Measurements from ENCODE around the gene RFFL. TPM values are rescaled to one million over a fixed set of nuclear protein-coding genes. Genes with fewer than 3 reads are reported as not detected.
A peak's percentile ranks its signal among the peaks of the same experiment; 100 is the strongest.
"Not testable (repeated sequence)": the region's sequence is repeated elsewhere in the genome, so short reads cannot be mapped to it uniquely, and the experiment has no call there.

The RFFL gene
- total RNA-seq, 1 experiment from 2014 or later: 37.7 TPM

DNA sequence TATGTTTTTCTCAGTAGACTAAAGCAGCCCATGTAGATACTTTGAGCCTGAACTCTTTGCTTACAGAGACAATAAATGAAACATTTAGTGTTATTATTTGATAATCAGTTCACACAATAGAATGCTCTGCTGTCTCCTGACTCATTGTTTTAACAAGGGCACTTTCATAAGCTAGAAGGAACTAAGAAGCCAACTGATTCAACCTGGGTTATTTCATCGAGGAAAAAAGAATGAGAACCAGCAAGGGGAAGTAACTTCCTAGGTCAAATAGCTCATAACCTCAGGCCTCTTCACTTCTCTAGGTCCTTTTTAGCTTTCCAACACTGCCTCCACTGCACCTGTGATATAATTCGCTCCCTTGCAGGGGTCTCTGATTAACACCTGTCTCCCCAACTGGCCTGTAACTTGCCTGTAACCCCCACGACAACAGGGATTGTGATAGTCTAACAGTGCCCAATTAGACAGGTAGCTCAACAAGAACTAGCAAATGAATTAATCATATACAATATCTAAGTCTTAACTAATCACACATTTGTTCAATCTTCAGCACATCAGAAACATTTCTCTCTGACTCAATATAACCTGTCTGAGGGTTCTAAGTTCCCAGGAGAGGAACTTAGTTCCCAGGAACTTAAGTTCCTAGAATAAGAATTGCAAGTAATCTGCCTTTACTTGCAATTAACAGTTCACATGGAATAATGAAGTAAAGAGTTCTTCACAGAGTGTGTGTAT lies 34.8 kb downstream of the RFFL start:
- POLR2A ChIA-PET (ENCODE audit: unreplicated experiment): interaction anchor here (0.6 kb wide), 1 partner anchor 12 kb away, joined by 3 read pairs; no protein-coding TSS in a partner anchor

DNA sequence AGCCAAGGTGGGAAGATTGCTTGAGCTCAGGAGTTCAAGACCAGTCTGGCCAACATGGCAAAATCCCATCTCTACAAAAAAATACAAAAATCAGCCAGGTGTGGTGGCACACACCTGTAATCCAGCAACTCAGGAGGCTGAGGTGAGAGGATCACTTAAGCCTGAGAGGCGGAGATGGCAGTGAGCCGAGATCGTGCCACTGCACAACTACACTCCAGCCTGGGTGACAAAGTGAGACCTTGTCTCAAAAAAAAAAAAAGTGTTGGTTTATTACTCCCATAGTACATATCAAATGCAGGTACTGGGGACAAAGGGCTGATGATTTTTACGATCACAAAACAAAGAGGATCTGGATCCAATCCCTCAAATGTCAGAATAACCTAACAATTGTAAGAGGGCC lies 35.4 kb downstream of the RFFL start:
- DNase-seq; H3K36me3 ChIP-seq (ENCODE audit: low read depth, low read length); H3K9ac ChIP-seq (ENCODE audit: low read length); ATAC-seq; H2AFZ ChIP-seq (ENCODE audit: low read length); H3F3A ChIP-seq (ENCODE audit: low read length, unreplicated experiment); H3K9me2 ChIP-seq (replicated peaks; ENCODE audit: low read length); H3K4me2 ChIP-seq (ENCODE audit: low read length); BruUV-seq (replicated peaks); POLR2A ChIA-PET (ENCODE audit: unreplicated experiment); H3K9me3 ChIP-seq (ENCODE audit: low read length); H3K27me3 ChIP-seq (ENCODE audit: low read length); CTCF ChIA-PET; H4K20me1 ChIP-seq (ENCODE audit: low read length); H3K4me3 ChIP-seq (ENCODE audit: low read length): not testable (repeated sequence)
- H3K79me2 ChIP-seq (ENCODE audit: low read length): 0 out of 2 replicates have a peak, but pooled peaks cover 18% of the 10 kb centered on the region
- peak overlapping the region; percentile 23; the same call in 1 of the 2 replicates for H3K27ac ChIP-seq (ENCODE audit: low read length)
- peaks cover 36% of the 10 kb centered on the region for H3K4me1 ChIP-seq (ENCODE audit: insufficient read depth, low read length)
- intact Hi-C loops (cut with micrococcal nuclease): loop anchor here (2.0 kb wide), 1 partner anchor 35 kb away; the partner anchor contains the start of gene RFFL

More for the DNA sequence above, 34.8 kb downstream of the RFFL start:
- Histone ChIP-seq H3K9ac (ENCODE audit: low read length) (no peak overlapping the region), H3K9me2 (replicated peaks; ENCODE audit: low read length) (no peaks in the 10 kb centered on the region), H3K79me2 (ENCODE audit: low read length) (0 out of 2 replicates have a peak, but pooled peaks cover 18% of the 10 kb centered on the region), H3K4me3 (ENCODE audit: low read length) (no peak overlapping the region), H2AFZ (ENCODE audit: low read length) (no peak overlapping the region), H4K20me1 (ENCODE audit: low read length) (no peaks in the 10 kb centered on the region), H3K36me3 (ENCODE audit: low read depth, low read length) (peaks cover 10% of the 10 kb centered on the region; the same call in 1 of the 2 replicates), H3K27me3 (ENCODE audit: low read length) (no peaks in the 10 kb centered on the region), H3K4me1 (ENCODE audit: insufficient read depth, low read length) (peaks cover 30% of the 10 kb centered on the region), H3K27ac (ENCODE audit: low read length) (peak overlapping the region; percentile 24; the same call in 1 of the 2 replicates), H3K4me2 (ENCODE audit: low read length) (0 out of 2 replicates have a peak overlapping the region, but pooled peaks have one; percentile 0), H3K9me3 (ENCODE audit: low read length) (no peaks in the 10 kb centered on the region), H3F3A (ENCODE audit: low read length, unreplicated experiment) (no peaks in the 10 kb centered on the region)
- ATAC-seq: peak; percentile 82
- TF ChIP-seq, protein P1, sequence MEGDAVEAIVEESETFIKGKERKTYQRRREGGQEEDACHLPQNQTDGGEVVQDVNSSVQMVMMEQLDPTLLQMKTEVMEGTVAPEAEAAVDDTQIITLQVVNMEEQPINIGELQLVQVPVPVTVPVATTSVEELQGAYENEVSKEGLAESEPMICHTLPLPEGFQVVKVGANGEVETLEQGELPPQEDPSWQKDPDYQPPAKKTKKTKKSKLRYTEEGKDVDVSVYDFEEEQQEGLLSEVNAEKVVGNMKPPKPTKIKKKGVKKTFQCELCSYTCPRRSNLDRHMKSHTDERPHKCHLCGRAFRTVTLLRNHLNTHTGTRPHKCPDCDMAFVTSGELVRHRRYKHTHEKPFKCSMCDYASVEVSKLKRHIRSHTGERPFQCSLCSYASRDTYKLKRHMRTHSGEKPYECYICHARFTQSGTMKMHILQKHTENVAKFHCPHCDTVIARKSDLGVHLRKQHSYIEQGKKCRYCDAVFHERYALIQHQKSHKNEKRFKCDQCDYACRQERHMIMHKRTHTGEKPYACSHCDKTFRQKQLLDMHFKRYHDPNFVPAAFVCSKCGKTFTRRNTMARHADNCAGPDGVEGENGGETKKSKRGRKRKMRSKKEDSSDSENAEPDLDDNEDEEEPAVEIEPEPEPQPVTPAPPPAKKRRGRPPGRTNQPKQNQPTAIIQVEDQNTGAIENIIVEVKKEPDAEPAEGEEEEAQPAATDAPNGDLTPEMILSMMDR (conservative IDR thresholded peaks at IDR 0.05; ENCODE audit: low read depth, low read length): no peak
- no peak for TF ChIP-seq EZH2phosphoT487 (IDR thresholded peaks at IDR 0.05; ENCODE audit: borderline replicate concordance, low read length)
- no peak for TF ChIP-seq EZH2 (IDR thresholded peaks at IDR 0.05; ENCODE audit: low read length, unreplicated experiment)
- peak; percentile 39 for DNase-seq
- intact Hi-C loops (cut with micrococcal nuclease): loop anchor here (2.0 kb wide), 1 partner anchor 34 kb away; the partner anchor contains the start of gene RFFL
- no TSS peak for BruUV-seq (replicated peaks)
- CTCF ChIA-PET: interaction anchor here (0.8 kb wide), 1 partner anchor 61 kb away, joined by 3 read pairs; no protein-coding TSS in a partner anchor

DNA sequence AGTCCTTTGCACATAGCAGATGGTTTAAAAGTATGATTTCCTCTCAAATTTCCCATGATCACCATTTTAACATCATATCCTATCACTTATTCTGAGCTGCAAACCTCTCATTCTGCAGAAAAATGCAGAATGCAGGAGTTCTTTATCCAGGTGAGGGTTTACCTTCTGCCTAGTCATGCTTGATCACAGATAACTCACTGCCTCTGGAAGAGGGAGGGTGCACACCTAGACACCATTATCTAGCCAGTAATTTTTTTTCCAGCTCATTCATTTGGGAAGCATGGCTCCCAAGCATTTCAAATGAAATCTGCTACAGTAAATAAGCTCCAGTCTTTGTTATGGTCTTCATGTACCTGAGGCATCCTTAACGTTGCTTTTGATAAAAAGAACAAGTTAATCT lies 38.0 kb downstream of the RFFL start:
- H3K9ac ChIP-seq (ENCODE audit: low read length): no peak overlapping the region
- peaks cover 26% of the 10 kb centered on the region; the same call in 1 of the 2 replicates for H3K79me2 ChIP-seq (ENCODE audit: low read length)
- ATAC-seq: no peak
- no peaks in the 10 kb centered on the region for H3K27me3 ChIP-seq (ENCODE audit: low read length)
- H3F3A ChIP-seq (ENCODE audit: low read length, unreplicated experiment): no peaks in the 10 kb centered on the region
- intact Hi-C loops (cut with micrococcal nuclease): no loop called here
- no peaks in the 10 kb centered on the region for H3K9me3 ChIP-seq (ENCODE audit: low read length)
- H2AFZ ChIP-seq (ENCODE audit: low read length): no peak overlapping the region
- peaks cover 24% of the 10 kb centered on the region; the same call in 1 of the 2 replicates for H3K36me3 ChIP-seq (ENCODE audit: low read depth, low read length)
- H3K9me2 ChIP-seq (replicated peaks; ENCODE audit: low read length): no peaks in the 10 kb centered on the region
- TF ChIP-seq EZH2 (IDR thresholded peaks at IDR 0.05; ENCODE audit: low read length, unreplicated experiment) (no peak), EZH2phosphoT487 (IDR thresholded peaks at IDR 0.05; ENCODE audit: borderline replicate concordance, low read length) (no peak)
- TF ChIP-seq, protein P1 (conservative IDR thresholded peaks at IDR 0.05; ENCODE audit: low read depth, low read length): no peak
- no TSS peak for BruUV-seq (replicated peaks)
- H3K4me2 ChIP-seq (ENCODE audit: low read length): no peak overlapping the region
- H3K27ac ChIP-seq (ENCODE audit: low read length): peak overlapping the region; percentile 51
- H3K4me1 ChIP-seq (ENCODE audit: insufficient read depth, low read length): peaks cover 50% of the 10 kb centered on the region
- peak; percentile 47 for DNase-seq
- ChIA-PET POLR2A (ENCODE audit: unreplicated experiment) (interaction anchor here (0.6 kb wide), 1 partner anchor 52 kb away, joined by 3 read pairs; no protein-coding TSS in a partner anchor), CTCF (no interaction called here)
- no peaks in the 10 kb centered on the region for H4K20me1 ChIP-seq (ENCODE audit: low read length)
- no peak overlapping the region for H3K4me3 ChIP-seq (ENCODE audit: low read length)

Measured in PC-3 (cell line).